HepG2 (cell line): ENCODE measurements around the gene DQX1. TPM values are rescaled to one million over a fixed set of nuclear protein-coding genes. Genes with fewer than 3 reads are reported as not detected.

Experiments
- ETV6 ChIP-seq: sonication (generic); formaldehyde crosslinking; conservative IDR thresholded peaks from 2 replicates; pipeline ENCODE4 v1.4.0; 2020; ENCODE audit warnings: missing genetic modification reagents
- ISX ChIP-seq: sonication (generic); formaldehyde crosslinking; conservative IDR thresholded peaks from 2 replicates; pipeline ENCODE4 v1.5.0; 2020; ENCODE audit warnings: missing genetic modification reagents
- KLF12 ChIP-seq: sonication (generic); formaldehyde crosslinking; IDR thresholded peaks from 2 replicates; pipeline ENCODE4 v1.4.0; 2020; ENCODE audit warnings: missing genetic modification reagents, borderline replicate concordance
- RXRA ChIP-seq: sonication (generic); formaldehyde crosslinking; IDR thresholded peaks from 2 replicates; pipeline ENCODE4 v1.5.1; 2020; ENCODE audit warnings: missing genetic modification reagents
- SIX4 ChIP-seq: sonication (generic); formaldehyde crosslinking; IDR thresholded peaks from 2 replicates; pipeline ENCODE4 v1.4.0; 2020; ENCODE audit warnings: missing genetic modification reagents
- SPEN ChIP-seq: sonication (generic); formaldehyde crosslinking; IDR thresholded peaks from 2 replicates; pipeline ENCODE4 v1.5.1; 2020; ENCODE audit warnings: low read depth, mild to moderate bottlenecking, missing genetic modification reagents
- SYNCRIP ChIP-seq: fragments of 200-400 bp; formaldehyde crosslinking; IDR thresholded peaks from 2 replicates; pipeline ENCODE4 v1.6.1; 2018; ENCODE audit warnings: mild to moderate bottlenecking, low read depth, low read length; ENCODE audit not compliant: insufficient read depth
- ZFAT ChIP-seq: sonication (generic); formaldehyde crosslinking; conservative IDR thresholded peaks from 2 replicates; pipeline ENCODE4 v1.8.1; 2023; ENCODE audit warnings: missing genetic modification reagents, inconsistent platforms
- ZFP90 ChIP-seq: sonication (generic); formaldehyde crosslinking; IDR thresholded peaks from 2 replicates; pipeline ENCODE4 v1.8.0; 2022; ENCODE audit warnings: missing genetic modification reagents, mild to moderate bottlenecking, inconsistent platforms, borderline replicate concordance
- ZFY ChIP-seq: sonication (generic); formaldehyde crosslinking; IDR thresholded peaks from 2 replicates; pipeline ENCODE4 v1.4.0; 2020; ENCODE audit warnings: missing genetic modification reagents
- ZNF17 ChIP-seq: sonication (generic); formaldehyde crosslinking; IDR thresholded peaks from 2 replicates; pipeline ENCODE4 v1.5.0; 2020; ENCODE audit warnings: mild to moderate bottlenecking, missing genetic modification reagents
- ZNF20 ChIP-seq: sonication (generic); formaldehyde crosslinking; IDR thresholded peaks from 2 replicates; pipeline ENCODE4 v1.4.0; 2020; ENCODE audit warnings: mild to moderate bottlenecking, moderate library complexity, missing genetic modification reagents
- ZNF296 ChIP-seq: sonication (generic); formaldehyde crosslinking; conservative IDR thresholded peaks from 2 replicates; pipeline ENCODE4 v1.5.0; 2020; ENCODE audit warnings: mild to moderate bottlenecking, missing genetic modification reagents
- ZNF607 ChIP-seq: sonication (generic); formaldehyde crosslinking; IDR thresholded peaks from 2 replicates; pipeline ENCODE4 v1.5.1; 2020; ENCODE audit warnings: missing genetic modification reagents, mild to moderate bottlenecking, borderline replicate concordance
- ZNF672 ChIP-seq: sonication (generic); formaldehyde crosslinking; IDR thresholded peaks from 2 replicates; pipeline ENCODE4 v1.8.1; 2022; ENCODE audit warnings: missing genetic modification reagents
- polyA plus RNA-seq, 8 experiments: library from polyadenylated mRNA; depleted of rRNA in 3 of 8; stranded (reverse) in 7 of 8; unstranded in 1 of 8; fragments of >200 nt; fragmentation: Illumina TruSeq in 4 of 8; extraction: Trizol in 4 of 8; gene quantifications; 2 replicates each; pipeline versions ENCODE4 v1.2.1 to v1.2.3, GENCODE V29; 2011 to 2016; ENCODE audit warnings: low read depth in 4 of 8, missing spikeins in 1 of 8, mixed read lengths in 1 of 8; ENCODE audit not compliant: insufficient read depth in 1 of 8
- total RNA-seq, 5 experiments: library from RNA; depleted of rRNA; stranded (reverse); fragments of >200 nt; fragmentation: Illumina TruSeq; extraction: Trizol; gene quantifications; 2 replicates each; pipeline ENCODE4 v1.2.3, GENCODE V29; 2016; ENCODE audit warnings: low read depth in 1 of 5
- TF ChIP-seq, protein P1 (sequence below): sonication (generic); formaldehyde crosslinking; IDR thresholded peaks from 2 replicates; pipeline ENCODE4 v1.5.0; 2020; ENCODE audit warnings: mild to moderate bottlenecking, missing genetic modification reagents, moderate library complexity
- TF ChIP-seq, protein P2 (sequence below): sonication (generic); formaldehyde crosslinking; IDR thresholded peaks from 2 replicates; pipeline ENCODE4 v1.4.0; 2020; ENCODE audit warnings: missing genetic modification reagents, borderline replicate concordance
- TF ChIP-seq, protein P3 (sequence below): sonication (generic); formaldehyde crosslinking; IDR thresholded peaks from 2 replicates; pipeline ENCODE4 v1.8.0; 2022; ENCODE audit warnings: missing genetic modification reagents, low read depth, mild to moderate bottlenecking, borderline replicate concordance
- TF ChIP-seq, protein P4 (sequence below): sonication (generic); formaldehyde crosslinking; IDR thresholded peaks from 2 replicates; pipeline ENCODE4 v1.5.0; 2020; ENCODE audit warnings: missing genetic modification reagents

The DQX1 gene
- total and polyA plus RNA-seq, 2 of the 13 experiments (the other 11 are each of a cell fraction or from before 2014, with no cell fraction given): 27.6 to 89.8 TPM

DNA sequence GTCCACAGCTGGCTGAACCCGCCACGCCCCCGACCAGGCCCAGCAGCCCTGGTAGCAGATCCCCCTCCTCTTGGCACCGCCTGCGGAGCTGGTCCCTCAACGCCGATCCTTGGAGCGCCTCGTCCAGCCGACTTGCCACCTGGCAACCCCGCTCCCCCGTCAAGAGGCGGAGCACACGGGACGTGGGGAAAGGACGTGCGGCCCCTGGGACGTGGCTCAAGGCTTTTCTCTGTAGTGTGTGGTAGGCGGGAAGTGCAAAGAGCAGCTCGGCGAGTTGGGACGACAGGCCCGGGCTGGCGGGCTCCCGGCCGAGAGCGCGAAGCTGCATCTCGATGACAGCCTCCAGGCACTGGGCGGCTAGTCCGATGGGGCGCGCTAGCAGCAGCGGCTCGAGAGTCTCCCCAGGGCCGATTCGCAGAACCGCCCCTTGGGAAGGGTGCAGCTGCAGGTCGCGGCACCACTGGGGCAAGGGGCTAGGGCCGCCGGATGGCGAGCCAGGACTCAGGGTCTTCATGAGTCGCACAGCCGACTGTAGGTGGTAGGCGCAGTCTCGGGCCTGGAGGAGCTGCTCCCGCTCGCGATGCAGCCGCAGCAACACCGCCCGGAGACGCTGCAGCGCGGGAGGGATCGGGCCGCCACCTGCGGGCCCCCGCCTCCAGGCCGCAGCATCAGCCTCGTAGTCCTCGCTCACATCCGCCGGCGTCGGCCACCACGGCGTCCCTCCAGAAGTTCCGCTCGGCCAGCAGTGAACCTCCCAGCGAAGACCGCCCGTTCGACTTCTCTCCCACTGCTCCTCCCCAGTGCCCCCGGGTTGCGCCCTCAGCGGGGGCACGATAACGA, 43.9 kb downstream of the DQX1 start (continued):
- TF ChIP-seq, protein P1, sequence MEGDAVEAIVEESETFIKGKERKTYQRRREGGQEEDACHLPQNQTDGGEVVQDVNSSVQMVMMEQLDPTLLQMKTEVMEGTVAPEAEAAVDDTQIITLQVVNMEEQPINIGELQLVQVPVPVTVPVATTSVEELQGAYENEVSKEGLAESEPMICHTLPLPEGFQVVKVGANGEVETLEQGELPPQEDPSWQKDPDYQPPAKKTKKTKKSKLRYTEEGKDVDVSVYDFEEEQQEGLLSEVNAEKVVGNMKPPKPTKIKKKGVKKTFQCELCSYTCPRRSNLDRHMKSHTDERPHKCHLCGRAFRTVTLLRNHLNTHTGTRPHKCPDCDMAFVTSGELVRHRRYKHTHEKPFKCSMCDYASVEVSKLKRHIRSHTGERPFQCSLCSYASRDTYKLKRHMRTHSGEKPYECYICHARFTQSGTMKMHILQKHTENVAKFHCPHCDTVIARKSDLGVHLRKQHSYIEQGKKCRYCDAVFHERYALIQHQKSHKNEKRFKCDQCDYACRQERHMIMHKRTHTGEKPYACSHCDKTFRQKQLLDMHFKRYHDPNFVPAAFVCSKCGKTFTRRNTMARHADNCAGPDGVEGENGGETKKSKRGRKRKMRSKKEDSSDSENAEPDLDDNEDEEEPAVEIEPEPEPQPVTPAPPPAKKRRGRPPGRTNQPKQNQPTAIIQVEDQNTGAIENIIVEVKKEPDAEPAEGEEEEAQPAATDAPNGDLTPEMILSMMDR (CRISPR knock-in tag): peak; percentile 31; the same call in 1 of the 2 replicates
- TF ChIP-seq, protein P2, sequence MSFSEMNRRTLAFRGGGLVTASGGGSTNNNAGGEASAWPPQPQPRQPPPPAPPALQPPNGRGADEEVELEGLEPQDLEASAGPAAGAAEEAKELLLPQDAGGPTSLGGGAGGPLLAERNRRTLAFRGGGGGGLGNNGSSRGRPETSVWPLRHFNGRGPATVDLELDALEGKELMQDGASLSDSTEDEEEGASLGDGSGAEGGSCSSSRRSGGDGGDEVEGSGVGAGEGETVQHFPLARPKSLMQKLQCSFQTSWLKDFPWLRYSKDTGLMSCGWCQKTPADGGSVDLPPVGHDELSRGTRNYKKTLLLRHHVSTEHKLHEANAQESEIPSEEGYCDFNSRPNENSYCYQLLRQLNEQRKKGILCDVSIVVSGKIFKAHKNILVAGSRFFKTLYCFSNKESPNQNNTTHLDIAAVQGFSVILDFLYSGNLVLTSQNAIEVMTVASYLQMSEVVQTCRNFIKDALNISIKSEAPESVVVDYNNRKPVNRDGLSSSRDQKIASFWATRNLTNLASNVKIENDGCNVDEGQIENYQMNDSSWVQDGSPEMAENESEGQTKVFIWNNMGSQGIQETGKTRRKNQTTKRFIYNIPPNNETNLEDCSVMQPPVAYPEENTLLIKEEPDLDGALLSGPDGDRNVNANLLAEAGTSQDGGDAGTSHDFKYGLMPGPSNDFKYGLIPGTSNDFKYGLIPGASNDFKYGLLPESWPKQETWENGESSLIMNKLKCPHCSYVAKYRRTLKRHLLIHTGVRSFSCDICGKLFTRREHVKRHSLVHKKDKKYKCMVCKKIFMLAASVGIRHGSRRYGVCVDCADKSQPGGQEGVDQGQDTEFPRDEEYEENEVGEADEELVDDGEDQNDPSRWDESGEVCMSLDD (CRISPR knock-in tag): peak; percentile 68
- TF ChIP-seq ZNF17 (CRISPR knock-in tag): no peak
- 0 out of 2 replicates have a peak, but pooled peaks have one; percentile 17 for TF ChIP-seq ZNF607 (CRISPR knock-in tag)
- 0 out of 2 replicates have a peak, but pooled peaks have one; percentile 35 for TF ChIP-seq ZFAT (CRISPR knock-in tag)
- no peak; the same call in 1 of the 2 replicates for TF ChIP-seq ZNF296
- 0 out of 2 replicates have a peak, but pooled peaks have one; percentile 67 for TF ChIP-seq ISX
- TF ChIP-seq, protein P3, sequence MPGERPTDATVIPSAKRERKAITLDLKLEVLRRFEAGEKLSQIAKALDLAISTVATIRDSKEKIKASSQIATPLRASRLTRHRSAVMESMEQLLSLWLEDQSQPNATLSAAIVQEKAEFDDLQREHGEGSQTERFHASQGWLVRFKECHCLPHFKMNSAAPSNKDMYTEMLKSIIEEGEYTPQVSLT (CRISPR knock-in tag): no peak
- TF ChIP-seq SYNCRIP: no peak
- peak; percentile 47; the same call in 1 of the 2 replicates for TF ChIP-seq ZFP90 (CRISPR knock-in tag)
- TF ChIP-seq ZNF672 (CRISPR knock-in tag): no peak
- TF ChIP-seq, protein P4, sequence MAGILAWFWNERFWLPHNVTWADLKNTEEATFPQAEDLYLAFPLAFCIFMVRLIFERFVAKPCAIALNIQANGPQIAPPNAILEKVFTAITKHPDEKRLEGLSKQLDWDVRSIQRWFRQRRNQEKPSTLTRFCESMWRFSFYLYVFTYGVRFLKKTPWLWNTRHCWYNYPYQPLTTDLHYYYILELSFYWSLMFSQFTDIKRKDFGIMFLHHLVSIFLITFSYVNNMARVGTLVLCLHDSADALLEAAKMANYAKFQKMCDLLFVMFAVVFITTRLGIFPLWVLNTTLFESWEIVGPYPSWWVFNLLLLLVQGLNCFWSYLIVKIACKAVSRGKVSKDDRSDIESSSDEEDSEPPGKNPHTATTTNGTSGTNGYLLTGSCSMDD (CRISPR knock-in tag): peak; percentile 34; the same call in 1 of the 2 replicates
- TF ChIP-seq SPEN (CRISPR knock-in tag): peak; percentile 76
- TF ChIP-seq SIX4 (CRISPR knock-in tag): no peak
- TF ChIP-seq KLF12 (CRISPR knock-in tag): no peak
- peak; percentile 13; the same call in 1 of the 2 replicates for TF ChIP-seq RXRA
- peak; percentile 18; the same call in 1 of the 2 replicates for TF ChIP-seq ETV6
- peak; percentile 62; the same call in 1 of the 2 replicates for TF ChIP-seq ZNF20 (CRISPR knock-in tag)
- TF ChIP-seq ZFY: peak; percentile 91
